Ectodermal cell (in vitro differentiated cells): ENCODE data around the gene ADIRF.
"Not testable (repeated sequence)": the region's sequence is repeated elsewhere in the genome, so short reads cannot be mapped to it uniquely, and the experiment has no call there.

Source experiments
- H3K27ac ChIP-seq: 2 replicates; pipeline ENCODE4 v1.7.0; 2013; ENCODE audit warnings: mild to moderate bottlenecking, low read depth, low read length; ENCODE audit not compliant: insufficient read depth, poor library complexity, severe bottlenecking
- H3K27me3 ChIP-seq: 2 replicates; pipeline ENCODE4 v1.7.0; 2013; ENCODE audit warnings: mild to moderate bottlenecking, low read length; ENCODE audit not compliant: insufficient read depth, control insufficient read depth, poor library complexity, severe bottlenecking
- H3K36me3 ChIP-seq: one replicate; pipeline ENCODE4 v1.7.0; 2013; ENCODE audit warnings: low read length; ENCODE audit not compliant: control insufficient read depth, insufficient read depth
- H3K4me1 ChIP-seq: one replicate; pipeline ENCODE4 v1.7.0; 2013; ENCODE audit warnings: low read length; ENCODE audit not compliant: control insufficient read depth, insufficient read depth
- H3K4me3 ChIP-seq: 2 replicates; pipeline ENCODE4 v1.7.0; 2013; ENCODE audit warnings: low read depth, low read length, control low read depth; ENCODE audit not compliant: insufficient read depth
- H3K9me3 ChIP-seq: 2 replicates; pipeline ENCODE4 v1.7.0; 2013; ENCODE audit warnings: mild to moderate bottlenecking, low read length, moderate library complexity; ENCODE audit not compliant: control insufficient read depth
- WGBS, 2 experiments: methylation state at CpG; one replicate each; pipeline ENCODE4 v1.1.7; 2013; ENCODE audit warnings: missing lambda C conversion rate in 2 of 2; 5-methylcytosine and 5-hydroxymethylcytosine counted together

The ADIRF gene

DNA sequence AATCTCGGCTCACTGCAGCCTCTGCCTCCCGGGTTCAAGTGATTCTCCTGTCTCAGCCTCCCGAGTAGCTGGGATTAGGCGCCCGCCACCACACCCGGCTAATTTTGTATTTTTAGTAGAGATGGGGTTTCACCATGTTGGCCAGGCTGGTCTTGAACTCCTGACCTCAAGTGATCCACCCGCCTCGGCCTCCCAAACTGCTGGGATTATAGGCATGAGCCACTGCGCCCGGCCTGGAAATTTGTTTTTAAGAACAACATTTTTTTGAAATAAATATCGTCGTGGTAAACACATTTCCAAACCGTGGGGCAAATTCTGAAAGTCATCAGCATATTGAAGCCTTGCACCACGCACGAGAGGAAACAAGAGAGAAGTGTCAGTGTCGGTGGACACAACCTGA lies 28.2 kb upstream of the ADIRF start:
- not testable (repeated sequence) for H3K27ac ChIP-seq, H3K36me3 ChIP-seq, H3K4me1 ChIP-seq, H3K27me3 ChIP-seq, H3K9me3 ChIP-seq, H3K4me3 ChIP-seq
- 90 to 97% methylated on average over 16 of the region's 16 CpGs for WGBS, 2 experiments

DNA sequence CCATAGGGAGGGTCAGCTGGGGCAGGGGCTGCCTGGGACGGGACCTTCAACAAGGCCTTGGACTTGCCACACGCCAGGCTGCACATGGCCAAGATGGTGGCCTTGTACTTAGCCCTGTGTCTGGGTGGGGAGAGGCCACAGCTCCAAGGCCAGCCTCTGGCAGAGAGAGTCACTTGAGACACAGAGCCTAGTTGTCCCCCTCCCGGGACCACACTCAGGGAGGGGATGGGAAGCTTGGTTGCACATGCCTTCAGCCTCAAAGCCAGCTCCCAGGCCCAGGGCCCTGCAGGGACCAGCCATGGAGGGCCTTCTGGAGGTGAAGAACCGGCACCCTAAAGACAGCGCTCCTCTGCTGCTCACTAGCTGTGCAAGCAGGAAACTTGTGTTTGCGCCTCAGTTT lies 27.6 kb upstream of the ADIRF start:
- H3K9me3 ChIP-seq: no peaks in the 10 kb centered on the region
- no peaks in the 10 kb centered on the region for H3K36me3 ChIP-seq
- H3K27ac ChIP-seq: no peak overlapping the region
- peaks cover 3% of the 10 kb centered on the region for H3K4me1 ChIP-seq
- 80 to 81% methylated on average over 6 of the region's 6 CpGs for WGBS, 2 experiments
- no peak overlapping the region for H3K4me3 ChIP-seq
- H3K27me3 ChIP-seq: no peaks in the 10 kb centered on the region

GRCh38 chr10:86941426-86941825 lies 26.9 kb upstream of the ADIRF start:
- Histone ChIP-seq H3K36me3 (no peaks in the 10 kb centered on the region), H3K27ac (no peak overlapping the region), H3K4me1 (peaks cover 4% of the 10 kb centered on the region), H3K27me3 (no peaks in the 10 kb centered on the region), H3K9me3 (no peaks in the 10 kb centered on the region), H3K4me3 (no peak overlapping the region)
- 86 to 92% methylated on average over 1 to 2 of the region's 2 CpGs for WGBS, 2 experiments

- Histone ChIP-seq H3K27me3 (no peaks in the 10 kb centered on the region), H3K4me3 (no peak overlapping the region), H3K36me3 (no peaks in the 10 kb centered on the region), H3K9me3 (no peaks in the 10 kb centered on the region), H3K4me1 (peaks cover 4% of the 10 kb centered on the region), H3K27ac (no peak overlapping the region)
- WGBS, 2 experiments: 94 to 95% methylated on average over 14 of the region's 14 CpGs
Measured at GRCh38 chr10:86941991-86942421, 26.3 kb upstream of the ADIRF start.

DNA sequence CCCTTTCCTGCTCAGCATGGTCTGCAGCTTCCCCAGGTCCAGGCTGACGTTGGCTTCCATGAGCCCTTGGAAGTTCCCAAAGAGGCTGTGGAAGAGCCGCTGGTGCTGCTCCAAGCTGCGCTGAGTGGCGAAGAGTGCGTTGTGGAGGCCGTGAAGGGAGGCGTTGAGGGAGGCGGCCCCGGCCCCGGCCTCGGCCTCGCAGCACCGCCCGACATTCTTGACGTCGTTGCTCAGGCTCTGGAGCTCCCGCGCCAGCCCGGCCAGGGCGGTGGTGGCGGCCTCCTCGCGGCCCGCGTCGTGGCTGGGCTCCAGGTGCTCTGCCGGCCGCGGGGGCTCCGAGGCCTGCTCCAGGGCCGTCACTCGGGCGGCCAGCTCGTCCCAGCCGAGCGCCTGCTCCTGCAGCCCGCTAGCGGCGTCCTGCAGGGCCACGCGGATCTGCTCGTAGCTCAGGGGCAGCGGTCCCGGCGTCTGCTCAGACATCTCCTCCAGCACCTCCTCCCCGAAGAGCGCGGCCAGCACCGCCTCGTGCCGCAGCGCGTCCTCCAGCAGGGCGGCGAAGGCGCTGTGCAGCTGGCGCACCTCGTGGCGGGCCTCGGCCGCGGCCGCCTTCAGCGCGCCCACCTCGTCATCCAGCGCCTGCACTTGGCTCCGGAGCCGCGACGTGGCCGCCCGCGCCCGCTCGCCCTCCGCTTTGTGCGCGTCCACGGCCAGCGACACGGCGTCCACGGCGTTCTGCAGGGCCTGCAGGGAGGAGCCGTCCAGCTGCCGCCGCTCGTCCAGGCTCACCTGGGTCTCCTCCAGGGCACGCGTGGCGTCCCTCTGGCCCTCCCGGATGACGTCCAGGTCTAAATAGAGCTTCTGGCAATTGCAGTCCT lies 25.6 kb upstream of the ADIRF start:
- no peak overlapping the region for H3K27ac ChIP-seq
- H3K4me1 ChIP-seq: peaks cover 4% of the 10 kb centered on the region
- H3K27me3 ChIP-seq: no peaks in the 10 kb centered on the region
- no peaks in the 10 kb centered on the region for H3K36me3 ChIP-seq
- 95 to 96% methylated on average over 94 of the region's 94 CpGs for WGBS, 2 experiments
- H3K9me3 ChIP-seq: no peaks in the 10 kb centered on the region
- H3K4me3 ChIP-seq: no peak overlapping the region

GRCh38 chr10:86943316-86944030 lies 24.8 kb upstream of the ADIRF start:
- no peak overlapping the region for H3K4me3 ChIP-seq
- no peaks in the 10 kb centered on the region for H3K36me3 ChIP-seq
- no peaks in the 10 kb centered on the region for H3K9me3 ChIP-seq
- H3K27ac ChIP-seq: no peak overlapping the region
- H3K4me1 ChIP-seq: peaks cover 4% of the 10 kb centered on the region
- no peaks in the 10 kb centered on the region for H3K27me3 ChIP-seq
- 95 to 96% methylated on average over 30 of the region's 30 CpGs for WGBS, 2 experiments

DNA sequence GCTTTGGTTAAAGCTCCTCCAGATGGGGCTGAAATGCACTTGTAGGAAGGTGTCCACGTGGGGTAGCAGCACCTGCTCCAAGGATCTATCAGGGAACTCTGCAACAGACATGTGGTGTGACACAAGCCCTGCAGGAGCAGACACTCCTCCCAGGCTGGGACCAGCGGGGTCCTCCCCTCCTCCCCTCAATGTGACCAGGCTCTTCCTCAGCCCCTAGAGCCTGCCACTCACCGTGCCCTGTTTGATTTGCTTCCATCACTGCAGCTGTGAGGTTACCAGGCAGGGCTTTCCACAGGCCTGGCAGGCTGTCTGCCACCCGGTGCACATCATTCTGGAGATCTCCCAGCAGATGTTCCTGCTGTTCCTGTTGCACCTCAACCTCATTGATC lies 24.3 kb upstream of the ADIRF start:
- no peaks in the 10 kb centered on the region for H3K36me3 ChIP-seq

DNA sequence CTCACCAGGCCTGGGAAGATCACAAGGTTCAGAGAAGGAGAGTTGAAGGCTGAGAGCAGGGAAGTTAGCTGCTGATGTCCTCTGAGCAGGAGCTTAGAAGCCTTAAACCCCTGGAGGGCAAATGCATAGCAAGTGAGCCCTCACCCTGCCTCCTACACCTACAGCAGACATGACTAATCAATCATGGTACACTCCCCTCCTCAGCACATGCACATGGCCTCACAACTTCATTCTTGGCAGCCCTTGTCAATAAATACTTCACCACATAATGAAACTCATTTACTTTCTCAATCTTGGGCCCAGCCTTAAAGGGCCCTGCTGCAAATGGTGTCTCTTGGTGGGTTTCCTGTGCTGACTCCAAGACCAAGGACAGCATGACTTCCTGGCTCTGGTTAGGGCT lies 23.8 kb upstream of the ADIRF start:
- Histone ChIP-seq H3K27ac (no peak overlapping the region), H3K27me3 (no peaks in the 10 kb centered on the region), H3K4me1 (peaks cover 4% of the 10 kb centered on the region), H3K4me3 (no peak overlapping the region), H3K36me3 (no peaks in the 10 kb centered on the region), H3K9me3 (no peaks in the 10 kb centered on the region)

More for the DNA sequence above, 24.3 kb upstream of the ADIRF start:
- no peaks in the 10 kb centered on the region for H3K27me3 ChIP-seq
- no peaks in the 10 kb centered on the region for H3K9me3 ChIP-seq
- WGBS, 2 experiments: 88% methylated on average over 4 of the region's 4 CpGs
- H3K27ac ChIP-seq: no peak overlapping the region
- H3K4me3 ChIP-seq: no peak overlapping the region
- peaks cover 4% of the 10 kb centered on the region for H3K4me1 ChIP-seq

DNA sequence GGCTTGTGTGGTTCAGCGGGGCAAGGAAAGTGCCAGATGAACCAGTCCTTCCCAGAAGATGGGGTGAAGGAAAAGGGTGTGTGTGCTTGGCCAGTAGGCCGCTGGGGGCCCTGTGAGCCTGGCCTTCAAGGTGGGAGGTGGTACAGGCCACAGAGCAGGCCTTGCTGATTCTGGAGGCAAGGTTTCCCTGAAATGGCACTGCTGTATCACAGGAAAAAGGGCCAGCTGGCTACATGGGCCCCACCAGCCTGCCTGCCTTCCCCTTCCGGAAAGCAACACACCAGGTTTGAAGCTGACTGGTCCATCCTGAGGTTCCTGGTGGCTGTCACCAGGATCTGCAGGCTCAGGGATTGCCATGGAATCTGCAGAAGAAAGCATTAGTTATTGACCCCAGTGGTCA lies 23.4 kb upstream of the ADIRF start:
- Histone ChIP-seq H3K9me3 (no peaks in the 10 kb centered on the region), H3K27ac (no peak overlapping the region), H3K4me1 (peaks cover 4% of the 10 kb centered on the region), H3K4me3 (no peak overlapping the region), H3K36me3 (no peaks in the 10 kb centered on the region), H3K27me3 (no peaks in the 10 kb centered on the region)
- WGBS, 2 experiments: 95 to 96% methylated on average over 3 of the region's 3 CpGs

GRCh38 chr10:86945361-86946212 lies 22.7 kb upstream of the ADIRF start:
- no peaks in the 10 kb centered on the region for H3K27me3 ChIP-seq
- H3K9me3 ChIP-seq: no peaks in the 10 kb centered on the region
- no peak overlapping the region for H3K4me3 ChIP-seq
- H3K36me3 ChIP-seq: no peaks in the 10 kb centered on the region
- WGBS, 2 experiments: 67 to 70% methylated on average over 18 of the region's 18 CpGs
- no peak overlapping the region for H3K27ac ChIP-seq
- H3K4me1 ChIP-seq: peaks cover 4% of the 10 kb centered on the region
